Stimulated activated CD8-positive, alpha-beta memory T cell treated with anti-CD3 and anti-CD28 coated beads, Interleukin-7, amount 100 ng/mL, for 48 hours (primary cell): ENCODE measurements around the gene NTN1.
"Not testable (repeated sequence)": the region's sequence is repeated elsewhere in the genome, so short reads cannot be mapped to it uniquely, and the experiment has no call there.

ENCODE experiments used
- DNase-seq, 2 donors: peaks; one replicate each; pipeline ENCODE4 v3.0.0-alpha.2; 2020; ENCODE audit warnings: low read depth in 1 of 2; ENCODE audit errors: extremely low read depth in 1 of 2

The NTN1 gene

GRCh38 chr17:9021158-9021991 is at the start of gene NTN1:
NTN1 (plus strand) TSS chr17:9021510; CDS start chr17:9022374, 864 bp downstream.
- DNase-seq, result peak; percentile 24 to 29

DNA sequence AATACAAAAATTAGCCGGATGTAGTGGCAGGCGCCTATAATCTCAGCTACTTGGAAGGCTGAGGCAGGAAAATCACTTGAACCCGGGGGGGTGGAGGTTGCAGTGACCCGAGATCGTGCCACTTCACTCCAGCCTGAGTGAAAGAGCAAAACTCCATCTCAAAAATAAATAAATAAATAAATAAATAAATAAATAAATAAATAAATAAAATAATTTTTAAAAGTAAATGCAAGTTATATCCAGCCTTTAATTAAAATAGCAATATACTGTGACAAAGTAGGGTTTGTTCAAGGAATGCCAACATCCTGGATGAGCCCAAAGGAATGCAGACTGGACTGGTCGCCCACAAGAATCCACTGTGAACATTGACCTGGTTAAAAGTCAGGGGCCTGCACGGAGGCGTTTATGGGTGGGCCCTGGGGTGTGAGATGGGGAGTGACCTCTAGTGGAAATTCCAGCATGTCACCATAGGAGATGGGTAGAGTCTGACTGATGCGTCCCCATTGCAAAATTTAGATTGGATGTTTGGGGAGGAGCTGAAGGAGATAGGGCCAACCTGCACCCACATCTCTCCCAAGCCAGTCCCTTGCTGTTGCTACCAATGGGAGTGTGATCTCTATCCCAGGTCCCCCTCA is 46.1 kb upstream of the NTN1 start:
- DNase-seq, result no peak

DNA sequence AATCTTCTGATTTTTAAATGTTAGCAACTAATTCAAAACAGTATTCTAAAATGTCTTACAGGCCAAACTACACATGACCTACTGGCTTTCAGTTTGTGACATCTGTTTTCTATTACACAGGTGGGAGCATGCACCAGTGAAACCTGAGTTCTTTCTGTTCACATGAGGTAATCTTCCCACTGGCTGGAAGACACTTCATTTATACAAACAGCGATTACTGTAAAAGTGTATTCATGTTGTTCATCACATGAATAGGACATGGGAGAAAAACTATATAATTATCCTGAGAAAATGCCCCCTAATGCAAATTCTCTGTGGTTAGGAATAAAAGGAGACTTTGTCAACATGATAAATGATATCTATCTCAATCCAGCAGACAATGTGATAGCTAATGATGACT is 44.7 kb upstream of the NTN1 start:
- no peak for DNase-seq

- no peak for DNase-seq
Measured at GRCh38 chr17:8979715-8980114, 41.6 kb upstream of the NTN1 start.

DNA sequence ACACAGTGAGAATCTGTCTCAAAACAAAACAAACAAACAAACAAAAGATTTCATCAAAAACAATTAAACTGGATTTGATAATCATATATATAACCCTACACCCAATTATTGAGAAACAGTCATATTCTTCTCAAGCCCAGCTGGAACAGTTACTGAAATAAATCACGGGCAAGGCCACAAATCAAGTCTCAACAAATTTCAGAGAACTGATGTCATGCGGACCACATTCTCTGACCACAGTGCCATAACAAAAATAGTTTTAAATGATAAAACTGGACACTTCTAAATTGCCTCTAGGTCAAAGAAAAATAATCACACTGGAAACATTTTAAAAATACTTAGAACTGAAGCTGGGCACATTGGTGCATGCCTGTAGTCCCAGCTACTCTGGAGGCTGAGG is 39.9 kb upstream of the NTN1 start:
- no peak for DNase-seq

DNA sequence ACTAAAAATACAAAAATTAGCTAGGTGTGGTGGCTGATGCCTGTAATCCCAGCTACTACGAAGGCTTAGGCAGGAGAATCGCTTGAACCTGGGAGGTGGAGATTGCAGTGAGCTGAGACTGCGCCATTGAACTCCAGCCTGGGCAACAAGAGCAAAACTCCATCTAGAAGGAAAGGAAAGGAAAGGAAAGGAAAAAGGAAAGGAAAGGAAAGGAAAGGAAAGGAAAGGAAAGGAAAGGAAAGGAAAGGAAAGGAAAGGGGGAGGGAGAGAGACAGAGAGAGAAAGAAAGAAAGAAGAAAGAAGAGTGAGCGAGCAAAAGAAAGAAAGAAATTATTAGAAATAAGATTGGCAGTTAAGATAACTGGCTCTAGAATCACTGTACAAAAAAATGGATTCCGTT is 37.1 kb upstream of the NTN1 start:
- not testable (repeated sequence) for DNase-seq

DNA sequence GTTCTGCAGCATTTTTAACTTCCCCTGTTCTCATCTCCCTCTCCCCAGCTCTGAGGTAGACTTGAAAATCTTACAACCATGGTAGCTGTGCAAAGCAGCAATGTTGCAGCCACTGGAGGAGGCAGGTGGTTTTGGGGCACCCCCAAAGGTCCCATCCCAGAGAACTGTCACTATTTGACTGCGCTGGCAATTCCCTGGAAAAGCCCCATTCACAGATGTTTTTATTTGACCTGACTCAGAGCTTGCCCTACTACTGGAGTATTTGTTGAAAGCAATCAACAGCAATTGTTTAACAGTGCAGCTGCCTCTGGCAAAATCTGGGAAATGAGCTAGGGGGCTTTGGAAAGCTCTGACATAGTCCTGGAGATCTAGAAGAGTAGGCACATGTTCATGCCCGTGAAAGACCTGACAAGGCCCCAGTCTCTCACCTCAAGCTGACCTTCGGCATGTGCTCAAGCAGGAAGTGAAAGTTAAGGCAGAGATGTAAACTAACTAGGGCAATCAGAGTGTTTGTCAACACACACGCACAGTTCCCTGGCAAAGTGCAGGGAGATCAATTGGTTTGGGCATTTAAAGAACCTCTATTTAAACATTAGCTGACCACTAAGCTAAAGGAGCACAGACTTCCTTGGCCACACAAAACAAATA is 36.1 kb upstream of the NTN1 start:
- DNase-seq, result no peak

DNA sequence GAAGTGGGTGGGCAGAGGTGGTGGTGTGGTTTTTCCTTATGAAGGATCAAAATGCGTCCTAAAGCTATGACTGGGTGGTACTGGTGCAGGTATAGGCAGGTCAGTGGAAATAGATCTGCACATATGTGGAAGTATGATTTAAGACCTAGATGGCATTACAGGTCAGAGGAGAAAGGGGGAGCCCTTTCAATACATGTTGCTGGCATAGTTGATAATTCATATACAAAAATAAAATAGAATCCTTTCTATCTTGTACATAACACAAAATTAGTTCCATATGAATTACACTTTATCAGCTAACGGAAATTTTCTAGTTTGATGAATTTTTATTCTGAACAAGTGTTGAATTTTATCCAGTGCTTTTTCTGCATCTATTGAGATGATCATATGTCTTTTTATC is 35.0 kb upstream of the NTN1 start:
- DNase-seq, result no peak

GRCh38 chr17:8988263-8988935 is 32.9 kb upstream of the NTN1 start:
- DNase-seq, result not testable (repeated sequence)

DNA sequence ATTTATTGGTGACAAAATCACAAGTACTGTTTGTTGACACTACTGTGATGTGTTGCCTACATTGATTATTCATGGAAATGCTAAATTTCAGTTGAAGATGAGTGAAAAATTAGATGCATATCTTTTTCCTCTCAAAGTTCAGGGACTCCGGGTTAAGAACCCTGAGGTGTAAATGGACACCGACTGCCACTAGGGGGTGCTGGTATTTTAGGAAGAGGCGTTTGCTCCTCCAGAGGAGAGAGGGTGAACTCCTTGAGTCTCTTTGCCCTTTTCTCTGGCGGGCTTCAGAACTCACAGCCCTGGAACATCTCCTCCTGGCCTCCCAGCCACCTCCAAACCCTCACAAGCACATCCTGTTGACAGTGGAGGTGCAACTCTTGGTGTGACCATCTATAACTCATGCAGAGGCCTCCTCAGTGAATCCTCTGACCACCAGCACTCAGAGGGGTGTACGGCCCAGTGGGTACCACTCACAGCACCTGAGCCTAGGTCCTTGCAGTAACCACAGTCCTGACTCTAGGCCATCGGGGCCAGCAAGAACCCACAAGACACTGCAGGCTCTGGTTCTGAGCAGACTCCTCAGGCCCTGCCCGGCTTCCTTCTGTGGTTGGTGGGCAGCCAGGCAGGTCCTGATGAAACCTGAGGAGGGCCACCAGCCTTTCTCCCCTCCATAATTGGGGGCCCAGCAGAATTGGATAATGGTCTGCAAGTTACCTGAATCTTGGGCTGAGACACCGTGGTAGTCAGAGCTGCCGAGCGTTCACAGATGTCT is 29.6 kb upstream of the NTN1 start:
- DNase-seq, result peak in 1 of 2 donors; percentile 50

- peak; percentile 45 to 53 for DNase-seq
Measured at GRCh38 chr17:8994319-8994718, 27.0 kb upstream of the NTN1 start.

GRCh38 chr17:8995711-8996110 is 25.6 kb upstream of the NTN1 start:
- no peak for DNase-seq

DNA sequence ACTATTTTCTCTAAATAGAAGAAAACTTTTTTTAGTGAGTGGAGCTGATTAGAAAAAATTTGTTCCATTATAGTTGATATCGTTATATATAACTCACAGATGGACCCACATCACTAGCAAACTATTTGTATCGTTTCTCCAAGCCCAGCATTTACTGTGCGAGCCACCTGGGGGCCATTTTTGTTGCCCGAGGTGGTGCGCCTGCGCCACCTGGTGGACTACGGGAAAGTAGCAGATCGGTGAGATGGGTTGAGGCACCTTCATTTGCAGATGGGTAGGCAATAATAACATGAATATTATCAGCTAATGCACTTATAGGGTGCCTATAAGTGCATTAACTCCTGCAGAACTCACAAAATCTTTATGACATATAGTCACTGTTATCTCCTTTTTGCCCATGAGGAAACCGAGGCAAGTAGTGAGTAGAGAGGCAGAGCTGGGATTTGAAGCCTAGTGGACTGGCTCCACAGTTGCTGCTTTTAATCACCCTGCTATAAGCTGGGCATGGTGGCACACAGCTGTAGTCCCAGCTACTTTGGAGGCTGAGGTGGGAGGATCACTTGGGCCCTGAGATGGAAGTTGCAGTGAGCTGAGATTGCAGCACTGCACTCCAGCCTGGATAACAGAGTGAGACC is 23.2 kb upstream of the NTN1 start:
- DNase-seq, result peak in 1 of 2 donors; percentile 49

GRCh38 chr17:9001559-9001958 is 19.8 kb upstream of the NTN1 start:
- DNase-seq, result no peak

- DNase-seq, result no peak
Measured at GRCh38 chr17:9002227-9002605, 19.1 kb upstream of the NTN1 start.

DNA sequence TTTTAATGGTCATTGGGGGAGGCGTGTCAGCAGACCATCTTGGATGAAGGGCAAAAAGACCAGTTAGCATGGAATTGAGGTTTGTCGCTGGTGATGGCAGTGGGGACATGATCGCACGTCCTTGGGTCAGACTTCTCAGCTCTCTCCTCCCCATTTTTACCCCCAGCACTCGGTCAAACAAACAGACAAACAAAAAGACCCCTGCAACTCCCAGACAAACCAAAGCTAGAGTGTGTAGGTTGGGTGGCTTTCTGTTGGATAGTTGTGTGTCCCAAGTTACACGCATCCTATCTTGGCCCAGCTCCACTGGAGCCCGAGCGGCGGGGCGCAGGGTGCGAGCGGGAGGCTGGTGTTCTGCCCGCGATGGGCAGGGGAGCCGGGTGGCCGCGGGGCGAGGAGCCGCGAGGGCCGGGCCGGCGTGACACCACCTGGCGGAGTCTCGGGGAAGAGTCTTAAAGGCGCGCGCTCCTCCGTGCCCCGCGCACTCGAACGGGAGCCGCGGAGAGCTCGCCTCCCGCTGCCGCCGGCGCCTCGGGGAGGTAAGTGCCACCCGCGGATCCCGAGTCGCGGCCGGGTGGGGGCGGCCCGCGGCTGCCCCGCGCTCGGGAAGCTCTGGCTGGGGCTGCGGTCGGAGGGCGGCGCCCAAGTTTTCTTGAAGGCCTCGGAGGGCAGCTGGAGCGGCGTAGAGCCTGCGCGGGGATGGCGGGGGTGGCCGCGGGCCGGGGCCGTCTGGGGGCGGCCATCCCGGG is 18.5 kb upstream of the NTN1 start:
- no peak for DNase-seq

GRCh38 chr17:9003355-9004131 is 17.8 kb upstream of the NTN1 start:
- DNase-seq, result no peak

- no peak for DNase-seq
Measured at GRCh38 chr17:9004132-9004960, 17.0 kb upstream of the NTN1 start.
